CD8-positive, alpha-beta memory T cell (primary cell): ENCODE results near the gene NPTXR. TPM values are rescaled to one million over a fixed set of nuclear protein-coding genes. Genes with fewer than 3 reads are reported as not detected.

Experiments used
- CTCF ChIA-PET: fragments of 350-600 bp; sonication (Branson Sonifier 250); formaldehyde crosslinking; loops from one replicate; lab custom pipeline; 2021; ENCODE audit warnings: antibody characterized with exemption; lab: Charles Lee
- POLR2A ChIA-PET: fragments of 350-600 bp; sonication (Branson Sonifier 250); formaldehyde crosslinking; loops from one replicate; lab custom pipeline; 2021; ENCODE audit warnings: antibody characterized with exemption; lab: Charles Lee
- DNase-seq, 5 donors: peaks; one replicate each; pipeline versions ENCODE4 v3.0.0 to v3.0.0-alpha.2; 2020 to 2022; ENCODE audit warnings: mixed read lengths in 1 of 5
- H3K27ac ChIP-seq: one replicate; pipeline ENCODE4 v1.7.0; 2013; ENCODE audit warnings: low read depth, mild to moderate bottlenecking, low read length, moderate library complexity
- H3K27me3 ChIP-seq: 2 replicates; pipeline ENCODE4 v1.7.0; 2013; ENCODE audit warnings: low read length, mild to moderate bottlenecking; ENCODE audit not compliant: insufficient read depth, poor library complexity, severe bottlenecking
- H3K36me3 ChIP-seq: 2 replicates; pipeline ENCODE4 v1.7.0; 2013; ENCODE audit warnings: mild to moderate bottlenecking, low read length, moderate library complexity; ENCODE audit not compliant: insufficient read depth
- H3K4me1 ChIP-seq: 2 replicates; pipeline ENCODE4 v1.7.0; 2013; ENCODE audit warnings: mild to moderate bottlenecking, low read length, moderate library complexity; ENCODE audit not compliant: insufficient read depth
- H3K4me3 ChIP-seq: 2 replicates; pipeline ENCODE4 v1.7.0; 2013; ENCODE audit warnings: mild to moderate bottlenecking, low read length
- H3K9me3 ChIP-seq: 2 replicates; pipeline ENCODE4 v1.7.0; 2013; ENCODE audit warnings: mild to moderate bottlenecking, low read length
- H3K27ac Mint-ChIP-seq, 8 donors: one replicate each; pipeline ENCODE4 v1.8.0; 2020 to 2021; ENCODE audit warnings: mixed read lengths in 8 of 8, mild to moderate bottlenecking in 6 of 8, inconsistent platforms in 3 of 8, moderate library complexity in 3 of 8
- H3K27me3 Mint-ChIP-seq, 2 donors: one replicate each; pipeline ENCODE4 v1.8.0; 2020 to 2021; ENCODE audit warnings: mixed read lengths in 2 of 2, mild to moderate bottlenecking in 1 of 2, moderate library complexity in 1 of 2
- H3K36me3 Mint-ChIP-seq, 3 donors: one replicate each; pipeline ENCODE4 v1.8.0; 2020 to 2021; ENCODE audit warnings: mixed read lengths in 3 of 3, inconsistent platforms in 1 of 3, mild to moderate bottlenecking in 1 of 3
- H3K4me1 Mint-ChIP-seq, 3 donors: one replicate each; pipeline ENCODE4 v1.8.0; 2020 to 2021; ENCODE audit warnings: mixed read lengths in 3 of 3, inconsistent platforms in 1 of 3, mild to moderate bottlenecking in 1 of 3
- H3K4me3 Mint-ChIP-seq, 7 donors: one replicate each; pipeline ENCODE4 v1.8.0; 2020 to 2021; ENCODE audit warnings: mixed read lengths in 7 of 7, mild to moderate bottlenecking in 6 of 7, moderate library complexity in 4 of 7, inconsistent platforms in 2 of 7
- H3K9me3 Mint-ChIP-seq, 5 donors: one replicate each; pipeline ENCODE4 v1.8.0; 2020 to 2022; ENCODE audit warnings: mixed read lengths in 5 of 5, mild to moderate bottlenecking in 3 of 5, moderate library complexity in 2 of 5, inconsistent platforms in 1 of 5
- polyA plus RNA-seq: library from polyadenylated mRNA; unstranded; fragments of 300-500 nt; fragmentation: Illumina TruSeq; gene quantifications from one replicate; pipeline ENCODE4 v1.2.3, GENCODE V29; 2021
- total RNA-seq, 2 experiments: library from RNA; stranded (reverse); gene quantifications; one replicate each; pipeline ENCODE4 v1.2.3, GENCODE V29; 2021

NPTXR gene
- total and polyA plus RNA-seq, 3 experiments from 2014 or later = 1.0 to 6.3 (median 5.9) TPM

GRCh38 chr22:38879961-38880360 lies 36.1 kb upstream of the NPTXR start:
- CTCF ChIA-PET = interaction anchor here (3.4 kb wide), 1 partner anchor 10 kb away, joined by 14 read pairs; no protein-coding TSS in a partner anchor
- peaks cover 11 to 22% (median 14%) of the 10 kb centered on the region in 3 donors for H3K4me1 Mint-ChIP-seq

GRCh38 chr22:38879108-38879729 lies 35.4 kb upstream of the NPTXR start:
- Mint-ChIP-seq H3K9me3 (no peaks in the 10 kb centered on the region), H3K27ac (peak overlapping the region in 2 of 8 donors; percentile 9 to 32)

More at GRCh38 chr22:38879961-38880360, 36.1 kb upstream of the NPTXR start:
- H3K27ac Mint-ChIP-seq = no peak overlapping the region
- peaks cover 0 to 6% of the 10 kb centered on the region in 2 donors for H3K27me3 Mint-ChIP-seq
- no peaks in the 10 kb centered on the region for H3K36me3 Mint-ChIP-seq
- Histone ChIP-seq H3K9me3 (no peaks in the 10 kb centered on the region), H3K27ac (no peak overlapping the region), H3K36me3 (no peaks in the 10 kb centered on the region), H3K4me1 (peaks cover 24% of the 10 kb centered on the region), H3K27me3 (no peaks in the 10 kb centered on the region), H3K4me3 (no peak overlapping the region)
- POLR2A ChIA-PET = no interaction called here
- no peak for DNase-seq
- no peak overlapping the region for H3K4me3 Mint-ChIP-seq
- H3K9me3 Mint-ChIP-seq = no peaks in the 10 kb centered on the region

DNA sequence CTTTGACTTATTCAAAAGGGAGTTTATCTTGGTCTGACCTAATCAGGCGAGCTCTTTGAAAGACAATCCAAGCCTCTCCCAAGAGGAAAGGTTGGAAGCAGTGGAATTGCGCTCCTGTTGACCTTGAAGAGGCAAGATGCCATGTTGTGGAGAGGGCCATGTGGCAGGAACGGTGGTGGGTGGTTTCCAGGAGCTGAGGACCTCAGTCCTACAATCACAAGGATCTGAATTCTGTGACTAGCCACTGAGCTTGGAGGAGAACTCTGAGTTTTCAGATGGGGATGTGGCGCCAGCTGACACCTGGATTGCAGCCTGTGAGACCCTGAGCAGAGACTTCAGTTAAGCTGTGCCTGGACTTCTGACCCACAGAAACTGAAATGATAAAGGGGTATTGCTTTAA lies 34.2 kb upstream of the NPTXR start:
- POLR2A ChIA-PET = no interaction called here

More at GRCh38 chr22:38879108-38879729, 35.4 kb upstream of the NPTXR start:
- Histone ChIP-seq H3K36me3 (no peaks in the 10 kb centered on the region), H3K27ac (no peak overlapping the region), H3K4me3 (no peak overlapping the region), H3K9me3 (no peaks in the 10 kb centered on the region), H3K4me1 (peaks cover 26% of the 10 kb centered on the region), H3K27me3 (no peaks in the 10 kb centered on the region)
- Mint-ChIP-seq H3K27me3 (peaks cover 0 to 6% of the 10 kb centered on the region in 2 donors), H3K4me3 (no peak overlapping the region), H3K4me1 (peaks cover 15 to 27% (median 22%) of the 10 kb centered on the region in 3 donors), H3K36me3 (no peaks in the 10 kb centered on the region)
- no peak for DNase-seq
- ChIA-PET POLR2A (no interaction called here), CTCF (interaction anchor here (3.4 kb wide), 1 partner anchor 10 kb away, joined by 14 read pairs; no protein-coding TSS in a partner anchor)

DNA sequence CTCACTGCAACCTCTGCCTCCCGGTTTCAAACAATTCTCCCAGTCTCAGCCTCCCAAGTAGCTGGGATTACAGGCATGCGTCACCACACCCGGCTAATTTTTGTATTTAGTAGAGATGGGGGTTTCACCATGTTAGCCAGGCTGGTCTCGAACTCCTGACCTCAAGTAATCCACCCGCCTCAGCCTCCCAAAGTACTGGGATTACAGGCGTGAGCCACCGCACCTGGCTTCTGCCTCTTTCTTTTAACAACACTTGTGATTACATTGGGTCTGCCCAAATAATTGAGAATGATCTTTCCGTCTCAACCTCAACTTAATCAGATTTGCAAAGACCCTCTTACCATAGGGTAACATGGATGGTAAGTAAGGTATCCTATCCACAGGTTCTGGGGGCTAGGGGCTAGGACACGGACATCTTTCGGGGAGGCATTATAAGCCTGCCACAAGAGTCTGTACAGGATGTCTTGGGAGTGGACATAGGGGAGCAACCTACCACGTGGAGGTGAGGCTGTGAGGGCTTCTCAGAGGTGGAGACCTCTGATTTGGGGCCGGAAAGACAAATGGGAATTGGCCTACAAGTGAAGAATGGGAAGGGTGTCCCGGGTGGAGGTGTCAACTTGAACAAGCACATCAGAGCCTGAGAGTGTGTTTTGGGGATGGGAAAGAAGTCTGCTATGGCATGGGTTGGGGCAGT lies 30.8 kb upstream of the NPTXR start:
- ChIA-PET CTCF (no interaction called here), POLR2A (no interaction called here)
- DNase-seq = no peak
- no peaks in the 10 kb centered on the region for H3K27me3 ChIP-seq
- peaks cover 0 to 6% of the 10 kb centered on the region in 2 donors for H3K27me3 Mint-ChIP-seq
- H3K4me3 ChIP-seq = no peak overlapping the region
- H3K36me3 ChIP-seq = peaks cover 2% of the 10 kb centered on the region
- peaks cover 0 to 15% (median 0%) of the 10 kb centered on the region in 3 donors for H3K36me3 Mint-ChIP-seq
- peak overlapping the region; percentile 9 to 99 (median 86) for H3K27ac Mint-ChIP-seq
- no peaks in the 10 kb centered on the region for H3K9me3 Mint-ChIP-seq
- peaks cover 32% of the 10 kb centered on the region for H3K4me1 ChIP-seq
- H3K4me3 Mint-ChIP-seq = peak overlapping the region; percentile 65 to 94 (median 88)
- H3K4me1 Mint-ChIP-seq = peaks cover 29 to 39% (median 35%) of the 10 kb centered on the region in 3 donors
- no peaks in the 10 kb centered on the region for H3K9me3 ChIP-seq
- H3K27ac ChIP-seq = no peak overlapping the region

More for the DNA sequence above, 34.2 kb upstream of the NPTXR start:
- Mint-ChIP-seq H3K27ac (no peak overlapping the region), H3K36me3 (peaks cover 0 to 3% (median 0%) of the 10 kb centered on the region in 3 donors), H3K9me3 (no peaks in the 10 kb centered on the region), H3K27me3 (peaks cover 0 to 10% of the 10 kb centered on the region in 2 donors), H3K4me1 (peaks cover 24 to 32% (median 30%) of the 10 kb centered on the region in 3 donors), H3K4me3 (no peak overlapping the region)
- Histone ChIP-seq H3K36me3 (no peaks in the 10 kb centered on the region), H3K4me1 (peaks cover 31% of the 10 kb centered on the region), H3K27ac (no peak overlapping the region), H3K27me3 (no peaks in the 10 kb centered on the region), H3K9me3 (no peaks in the 10 kb centered on the region), H3K4me3 (no peak overlapping the region)
- no peak for DNase-seq
- CTCF ChIA-PET = interaction anchor here (3.4 kb wide), 1 partner anchor 8 kb away, joined by 14 read pairs; no protein-coding TSS in a partner anchor

DNA sequence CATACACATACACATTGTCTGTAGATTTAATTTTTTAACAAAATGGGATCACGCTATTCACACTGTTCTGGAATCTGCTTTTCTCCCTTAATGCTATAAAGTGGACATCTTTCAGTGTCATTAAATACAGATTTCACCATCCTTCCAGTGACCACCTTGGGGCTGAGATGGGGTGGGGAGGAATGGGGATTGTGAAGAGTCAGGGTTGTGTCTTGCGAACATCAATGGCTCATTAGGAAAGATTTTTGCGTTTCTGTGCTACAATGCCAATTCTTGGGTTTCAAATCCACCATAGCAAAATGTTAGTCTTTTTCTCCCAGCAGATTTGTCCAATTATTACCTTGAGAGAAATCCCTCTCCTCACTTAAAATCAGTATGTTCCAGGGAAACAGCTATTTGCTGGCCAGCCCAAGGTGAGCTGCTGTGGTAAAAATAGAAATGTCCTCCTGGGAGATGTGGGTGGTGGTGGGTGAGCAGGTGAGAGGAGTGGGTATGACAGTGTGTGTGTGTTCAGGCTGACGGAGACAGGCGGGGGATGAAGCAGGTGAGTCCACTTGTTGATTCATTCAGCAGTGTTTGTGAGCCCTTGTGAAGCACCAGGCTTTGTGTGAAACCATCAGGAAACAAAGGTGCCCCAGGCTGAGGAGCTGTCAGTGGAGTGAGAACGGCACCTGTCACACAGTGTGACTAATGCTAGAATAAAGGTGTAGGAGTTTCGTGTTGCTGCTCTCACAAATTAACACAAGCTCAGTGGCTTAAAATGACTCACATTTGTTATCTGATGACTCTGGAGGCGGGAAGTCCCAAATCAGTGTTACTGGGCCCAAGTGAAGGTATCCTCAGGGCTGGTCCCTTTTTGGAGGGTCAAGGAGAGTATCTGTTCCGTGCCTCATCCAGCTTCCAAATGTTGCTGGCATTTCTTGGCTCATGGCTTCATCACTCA lies 29.9 kb upstream of the NPTXR start:
- Histone ChIP-seq H3K27ac (no peak overlapping the region), H3K9me3 (no peaks in the 10 kb centered on the region), H3K27me3 (no peaks in the 10 kb centered on the region), H3K4me1 (peaks cover 40% of the 10 kb centered on the region), H3K36me3 (peaks cover 5% of the 10 kb centered on the region), H3K4me3 (no peak overlapping the region)
- Mint-ChIP-seq H3K9me3 (no peaks in the 10 kb centered on the region), H3K4me3 (peak overlapping the region; percentile 82 to 94 (median 92)), H3K27ac (peak overlapping the region; percentile 82 to 99 (median 88)), H3K36me3 (peaks cover 0 to 20% (median 0%) of the 10 kb centered on the region in 3 donors), H3K4me1 (peaks cover 33 to 47% (median 43%) of the 10 kb centered on the region in 3 donors), H3K27me3 (peaks cover 0 to 4% of the 10 kb centered on the region in 2 donors)
- ChIA-PET POLR2A (no interaction called here), CTCF (interaction anchor here (1.5 kb wide), 1 partner anchor 655 kb away, joined by 3 read pairs; no protein-coding TSS in a partner anchor)
- peak in 3 of 5 donors; percentile 34 to 82 (median 42) for DNase-seq

- no peaks in the 10 kb centered on the region for H3K9me3 ChIP-seq
- Mint-ChIP-seq H3K4me1 (peaks cover 41 to 56% (median 50%) of the 10 kb centered on the region in 3 donors), H3K27ac (peak overlapping the region; percentile 57 to 99 (median 88)), H3K36me3 (peaks cover 0 to 29% (median 0%) of the 10 kb centered on the region in 3 donors), H3K4me3 (peak overlapping the region; percentile 82 to 94 (median 92)), H3K27me3 (peaks cover 0 to 4% of the 10 kb centered on the region in 2 donors), H3K9me3 (no peaks in the 10 kb centered on the region)
- peaks cover 44% of the 10 kb centered on the region for H3K4me1 ChIP-seq
- DNase-seq = peak in 2 of 5 donors; percentile 9 to 49
- H3K36me3 ChIP-seq = peaks cover 5% of the 10 kb centered on the region
- peak overlapping the region; percentile 95 for H3K4me3 ChIP-seq
- H3K27ac ChIP-seq = peak overlapping the region; percentile 64
- ChIA-PET CTCF (interaction anchor here (1.1 to 1.5 kb wide), 2 partner anchors 280 to 656 kb away, joined by 3 read pairs; partner anchors contain the start of gene CBX7), POLR2A (no interaction called here)
- H3K27me3 ChIP-seq = no peaks in the 10 kb centered on the region
These were observed 29.0 kb upstream of the NPTXR start for GRCh38 chr22:38872831-38873248.
